Endothelial cell of umbilical vein (primary cell): ENCODE measurements around the gene MAPK1IP1L.

Experiments used
- EZH2 ChIP-seq: IDR thresholded peaks from 2 replicates; pipeline ENCODE4 v1.6.1; 2012; ENCODE audit warnings: borderline replicate concordance, low read depth, mild to moderate bottlenecking, moderate library complexity, low read length, inconsistent platforms; ENCODE audit not compliant: severe bottlenecking
- FOS ChIP-seq: IDR thresholded peaks from 2 replicates; pipeline ENCODE4 v1.6.1; 2011; ENCODE audit warnings: mild to moderate bottlenecking, low read length, moderate library complexity, borderline replicate concordance; ENCODE audit not compliant: insufficient read depth
- GATA2 ChIP-seq: IDR thresholded peaks from 2 replicates; pipeline ENCODE4 v1.7.0; 2011; ENCODE audit warnings: low read depth, mild to moderate bottlenecking, moderate library complexity, mixed read lengths, low read length; ENCODE audit not compliant: insufficient read length, insufficient read depth
- JUN ChIP-seq: IDR thresholded peaks from 2 replicates; pipeline ENCODE4 v1.6.1; 2011; ENCODE audit warnings: borderline replicate concordance, low read depth; ENCODE audit not compliant: insufficient read length, insufficient read depth
- POLR2A ChIP-seq: IDR thresholded peaks from 2 replicates; pipeline ENCODE4 v1.6.1; 2012; ENCODE audit warnings: low read depth, mild to moderate bottlenecking, control low read depth, low read length
- POLR2AphosphoS5 ChIP-seq: IDR thresholded peaks from 2 replicates; pipeline ENCODE4 v1.6.1; 2012; ENCODE audit warnings: low read depth, mild to moderate bottlenecking, control low read depth, low read length, moderate library complexity; ENCODE audit not compliant: insufficient read depth
- TF ChIP-seq, protein P1 (sequence below), 2 donors: IDR thresholded peaks; 1 replicate in 1 of 2; 2 replicates in 1 of 2; pipeline ENCODE4 v1.5.1; 2011; ENCODE audit warnings: low read length in 2 of 2, mild to moderate bottlenecking in 2 of 2, moderate library complexity in 2 of 2, control low read depth in 1 of 2, inconsistent platforms in 1 of 2, low read depth in 1 of 2; ENCODE audit not compliant: insufficient read depth in 1 of 2; ENCODE audit errors: extremely low read depth in 1 of 2

GRCh38 chr14:55097881-55098560 lies 46.6 kb downstream of the MAPK1IP1L start:
- TF ChIP-seq EZH2 = no peak
- TF ChIP-seq, protein P1, sequence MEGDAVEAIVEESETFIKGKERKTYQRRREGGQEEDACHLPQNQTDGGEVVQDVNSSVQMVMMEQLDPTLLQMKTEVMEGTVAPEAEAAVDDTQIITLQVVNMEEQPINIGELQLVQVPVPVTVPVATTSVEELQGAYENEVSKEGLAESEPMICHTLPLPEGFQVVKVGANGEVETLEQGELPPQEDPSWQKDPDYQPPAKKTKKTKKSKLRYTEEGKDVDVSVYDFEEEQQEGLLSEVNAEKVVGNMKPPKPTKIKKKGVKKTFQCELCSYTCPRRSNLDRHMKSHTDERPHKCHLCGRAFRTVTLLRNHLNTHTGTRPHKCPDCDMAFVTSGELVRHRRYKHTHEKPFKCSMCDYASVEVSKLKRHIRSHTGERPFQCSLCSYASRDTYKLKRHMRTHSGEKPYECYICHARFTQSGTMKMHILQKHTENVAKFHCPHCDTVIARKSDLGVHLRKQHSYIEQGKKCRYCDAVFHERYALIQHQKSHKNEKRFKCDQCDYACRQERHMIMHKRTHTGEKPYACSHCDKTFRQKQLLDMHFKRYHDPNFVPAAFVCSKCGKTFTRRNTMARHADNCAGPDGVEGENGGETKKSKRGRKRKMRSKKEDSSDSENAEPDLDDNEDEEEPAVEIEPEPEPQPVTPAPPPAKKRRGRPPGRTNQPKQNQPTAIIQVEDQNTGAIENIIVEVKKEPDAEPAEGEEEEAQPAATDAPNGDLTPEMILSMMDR (IDR thresholded peaks at IDR 0.05; ENCODE audit: extremely low read depth in 1 of 2, insufficient read depth in 1 of 2, low read depth in 1 of 2, low read length in 2 of 2) = no peak
- TF ChIP-seq POLR2A = no peak
- no peak for TF ChIP-seq POLR2AphosphoS5
- TF ChIP-seq JUN = no peak
- no peak for TF ChIP-seq FOS
- TF ChIP-seq GATA2 = no peak
